NT2/D1 (cell line): ENCODE data around the gene KRTAP10-7.

Source experiments
- DNase-seq: peaks from one replicate; pipeline ENCODE4 v3.0.0-alpha.2; 2011; ENCODE audit warnings: low read depth, low spot score
- H3K27me3 ChIP-seq: 2 replicates; pipeline ENCODE4 v1.6.0; 2011; ENCODE audit warnings: mild to moderate bottlenecking; ENCODE audit not compliant: insufficient read length, insufficient read depth
- H3K36me3 ChIP-seq: 2 replicates; pipeline ENCODE4 v1.6.1; 2011; ENCODE audit warnings: mild to moderate bottlenecking, low read length, mixed read lengths; ENCODE audit not compliant: insufficient read depth, insufficient read length
- H3K4me1 ChIP-seq: 2 replicates; pipeline ENCODE4 v1.5.1; 2011; ENCODE audit not compliant: insufficient read depth, insufficient read length
- H3K4me3 ChIP-seq: 2 replicates; pipeline ENCODE4 v1.5.1; 2011; ENCODE audit warnings: low read depth; ENCODE audit not compliant: insufficient read length
- H3K9ac ChIP-seq: 2 replicates; pipeline ENCODE4 v1.6.0; 2011; ENCODE audit warnings: low read depth; ENCODE audit not compliant: insufficient read length
- H3K9me3 ChIP-seq: 2 replicates; pipeline ENCODE4 v1.5.1; 2011; ENCODE audit warnings: mild to moderate bottlenecking, low read length; ENCODE audit not compliant: insufficient read depth
- SUZ12 ChIP-seq: IDR thresholded peaks from 2 replicates; pipeline ENCODE4 v1.6.1; 2011; ENCODE audit not compliant: insufficient read length, insufficient read depth; ENCODE audit errors: extremely low read depth
- YY1 ChIP-seq: IDR thresholded peaks from 2 replicates; pipeline ENCODE4 v1.6.1; 2011; ENCODE audit not compliant: insufficient read length, insufficient read depth
- ZNF274 ChIP-seq: IDR thresholded peaks from 2 replicates; pipeline ENCODE4 v1.6.1; 2011; ENCODE audit warnings: mild to moderate bottlenecking, low read depth, low read length

KRTAP10-7 gene

GRCh38 chr21:44567481-44568171 is 32.8 kb upstream of the KRTAP10-7 start:
- Histone ChIP-seq H3K27me3 (no peaks in the 10 kb centered on the region), H3K4me1 (no peaks in the 10 kb centered on the region), H3K9me3 (peaks cover 23% of the 10 kb centered on the region), H3K4me3 (no peak overlapping the region), H3K9ac (no peak overlapping the region), H3K36me3 (no peaks in the 10 kb centered on the region)
- no peak for DNase-seq
- TF ChIP-seq ZNF274 (no peak), SUZ12 (no peak), YY1 (no peak)

- Histone ChIP-seq H3K9me3 (peaks cover 16% of the 10 kb centered on the region), H3K36me3 (no peaks in the 10 kb centered on the region), H3K4me3 (no peak overlapping the region), H3K27me3 (no peaks in the 10 kb centered on the region), H3K9ac (no peak overlapping the region), H3K4me1 (no peaks in the 10 kb centered on the region)
- TF ChIP-seq ZNF274 (no peak), SUZ12 (no peak), YY1 (no peak)
- no peak for DNase-seq
Measured at GRCh38 chr21:44568261-44568660, 32.1 kb upstream of the KRTAP10-7 start.

GRCh38 chr21:44568667-44569556 is 31.5 kb upstream of the KRTAP10-7 start:
- H3K9ac ChIP-seq, result no peak overlapping the region
- no peak for DNase-seq
- H3K4me1 ChIP-seq, result no peaks in the 10 kb centered on the region
- H3K27me3 ChIP-seq, result no peaks in the 10 kb centered on the region
- TF ChIP-seq YY1 (no peak), ZNF274 (no peak), SUZ12 (no peak)
- H3K4me3 ChIP-seq, result no peak overlapping the region
- H3K9me3 ChIP-seq, result peaks cover 16% of the 10 kb centered on the region; the same call in 1 of the 2 replicates
- no peaks in the 10 kb centered on the region for H3K36me3 ChIP-seq

GRCh38 chr21:44569861-44570517 is 30.4 kb upstream of the KRTAP10-7 start:
- TF ChIP-seq SUZ12 (no peak), ZNF274 (no peak), YY1 (no peak)
- Histone ChIP-seq H3K9me3 (peaks cover 16% of the 10 kb centered on the region; the same call in 1 of the 2 replicates), H3K27me3 (no peaks in the 10 kb centered on the region), H3K4me1 (peaks cover 3% of the 10 kb centered on the region), H3K36me3 (no peaks in the 10 kb centered on the region), H3K4me3 (no peak overlapping the region), H3K9ac (no peak overlapping the region)
- DNase-seq, result no peak

GRCh38 chr21:44571296-44571695 is 29.1 kb upstream of the KRTAP10-7 start:
- DNase-seq, result no peak
- peaks cover 3% of the 10 kb centered on the region for H3K4me1 ChIP-seq
- peaks cover 16% of the 10 kb centered on the region; the same call in 1 of the 2 replicates for H3K9me3 ChIP-seq
- no peaks in the 10 kb centered on the region for H3K27me3 ChIP-seq
- no peak overlapping the region for H3K4me3 ChIP-seq
- no peak overlapping the region for H3K9ac ChIP-seq
- TF ChIP-seq YY1 (no peak), ZNF274 (no peak), SUZ12 (no peak)
- no peaks in the 10 kb centered on the region for H3K36me3 ChIP-seq

- Histone ChIP-seq H3K4me1 (peaks cover 3% of the 10 kb centered on the region), H3K9ac (no peak overlapping the region), H3K4me3 (no peak overlapping the region), H3K36me3 (no peaks in the 10 kb centered on the region), H3K9me3 (peaks cover 23% of the 10 kb centered on the region), H3K27me3 (no peaks in the 10 kb centered on the region)
- no peak for DNase-seq
- no peak for TF ChIP-seq ZNF274
- no peak for TF ChIP-seq YY1
- TF ChIP-seq SUZ12, result no peak
Measured at GRCh38 chr21:44571844-44572782, 28.3 kb upstream of the KRTAP10-7 start.
